ENCODE measurements around the gene CACNA1C.
"Not testable (repeated sequence)": the region's sequence is repeated elsewhere in the genome, so short reads cannot be mapped to it uniquely, and the experiment has no call there.

CACNA1C gene

DNA sequence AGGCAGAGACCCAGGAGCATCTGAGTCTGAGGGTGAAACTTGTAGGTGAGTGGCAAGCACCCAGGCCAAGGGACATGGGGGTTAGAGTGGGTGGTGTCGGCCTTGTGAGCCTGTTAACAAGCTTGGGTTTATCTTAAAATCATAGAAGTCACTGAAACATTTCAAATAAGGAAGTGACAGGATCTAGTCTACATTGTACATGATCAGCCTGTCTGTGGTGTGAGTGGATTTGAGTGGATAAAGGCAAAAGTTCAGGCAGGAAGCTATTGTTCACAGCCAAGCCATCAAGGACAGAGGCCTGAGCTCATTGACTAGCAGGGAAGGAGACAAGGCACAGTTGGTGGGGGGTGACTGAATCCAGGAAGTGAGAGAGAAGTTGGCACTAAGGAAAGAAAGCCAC, 682.6 kb downstream of the CACNA1C start:
- DNase-seq, result no peak

DNA sequence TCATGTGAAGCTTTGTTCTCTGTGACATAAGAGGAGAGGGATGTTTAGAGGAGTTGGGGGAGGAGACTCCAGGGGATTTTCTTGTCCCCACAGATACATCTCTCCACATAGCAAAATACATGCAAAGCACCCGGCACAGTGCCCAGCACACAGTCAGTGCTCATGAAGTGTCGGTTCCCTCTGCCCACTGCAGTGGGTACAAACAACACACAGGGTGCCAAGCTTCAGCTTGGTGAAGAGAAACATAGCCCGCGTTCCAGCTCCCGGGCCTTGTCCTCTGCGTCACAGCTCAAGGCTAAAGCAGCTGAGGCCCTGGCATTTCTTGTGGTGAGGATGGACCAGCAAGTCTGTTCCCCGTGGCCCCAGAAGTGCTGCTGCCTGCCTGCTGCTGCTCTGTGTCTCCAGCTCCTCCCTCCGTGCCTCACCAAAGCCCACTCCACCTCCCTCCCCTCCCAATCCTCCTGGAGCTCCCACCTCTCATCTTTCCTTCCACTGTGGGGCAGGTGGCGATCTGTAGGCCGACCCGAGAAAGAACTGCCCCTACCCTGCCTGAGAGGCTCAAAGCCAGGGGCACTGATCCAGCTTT, 685.0 kb downstream of the CACNA1C start:
- DNase-seq, result no peak

DNA sequence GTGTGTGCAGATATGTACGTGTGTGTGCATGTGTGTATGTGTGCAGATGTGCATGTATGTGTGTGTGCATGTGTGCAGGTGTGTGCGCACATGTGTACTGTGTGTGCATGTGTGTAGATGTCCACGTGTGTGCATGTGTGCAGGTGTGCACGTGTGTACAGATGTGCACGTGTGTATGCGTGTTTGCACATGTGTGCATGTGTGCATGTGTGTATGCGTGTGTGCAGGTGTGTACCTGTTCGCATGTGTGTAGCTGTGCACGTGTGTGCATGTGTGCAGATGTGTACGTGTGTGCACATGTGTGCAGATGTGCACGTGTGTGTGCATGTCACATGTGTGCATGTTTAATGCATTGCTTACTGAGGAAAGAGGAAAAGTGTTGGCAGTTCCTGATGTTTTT, 686.3 kb downstream of the CACNA1C start:
- no peak for DNase-seq

DNA sequence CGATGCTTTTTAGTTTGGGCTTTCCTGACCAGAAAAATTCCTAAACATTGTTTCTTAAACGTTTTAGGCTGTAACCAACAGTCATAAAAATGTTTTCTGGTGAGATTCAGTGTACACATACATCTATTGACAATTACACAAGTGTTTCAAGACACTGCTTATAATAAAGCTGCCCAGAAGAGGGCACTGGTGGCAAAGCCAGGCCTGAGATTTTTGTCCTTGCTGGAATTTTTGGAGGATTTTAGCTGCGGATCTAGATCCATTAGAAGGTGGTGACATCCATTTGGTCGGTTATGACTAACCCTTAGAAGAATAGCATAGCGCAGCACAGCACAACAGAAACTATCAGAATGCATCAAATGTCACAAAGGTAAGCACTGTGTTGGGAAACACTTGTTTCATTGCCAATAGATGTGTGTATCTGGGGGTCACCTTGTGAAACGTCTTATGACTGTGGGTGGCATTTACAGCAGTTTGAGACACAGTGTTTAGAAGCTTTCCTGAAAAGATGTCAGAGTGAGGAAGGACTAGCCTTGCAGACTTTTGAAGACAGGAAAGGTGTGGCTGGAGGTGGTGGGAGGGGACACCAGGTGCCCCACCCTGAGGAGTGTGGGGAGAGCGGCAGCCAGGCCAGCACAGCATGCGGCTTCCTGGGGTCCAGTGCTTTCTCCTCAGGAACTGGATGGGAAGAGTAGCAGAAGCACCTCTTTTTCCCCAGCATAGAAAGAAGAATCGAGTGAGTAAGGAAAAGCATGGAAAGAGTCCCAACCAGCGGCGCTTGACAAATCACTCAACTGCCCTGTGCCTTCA, 687.2 kb downstream of the CACNA1C start:
- DNase-seq, result peak; percentile 8

DNA sequence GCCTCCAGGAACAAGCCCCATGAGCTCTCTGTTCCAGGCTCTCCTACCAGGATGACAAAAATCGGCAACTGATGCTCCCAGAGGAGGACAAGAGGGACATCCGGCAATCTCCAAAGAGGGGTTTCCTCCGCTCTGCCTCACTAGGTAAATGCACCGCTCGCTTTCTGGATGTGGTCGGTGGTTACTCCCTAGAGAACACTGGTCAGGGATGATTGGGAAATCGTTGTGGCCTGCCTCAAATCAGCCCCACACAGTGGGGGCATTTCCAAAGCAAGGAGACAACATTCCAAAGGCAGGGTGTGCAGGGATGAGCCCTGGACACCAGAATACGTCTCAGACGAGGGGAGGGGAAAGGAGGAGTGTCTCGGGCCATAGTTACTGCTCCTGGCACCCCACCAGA, 689.2 kb downstream of the CACNA1C start:
- not testable (repeated sequence) for DNase-seq

DNA sequence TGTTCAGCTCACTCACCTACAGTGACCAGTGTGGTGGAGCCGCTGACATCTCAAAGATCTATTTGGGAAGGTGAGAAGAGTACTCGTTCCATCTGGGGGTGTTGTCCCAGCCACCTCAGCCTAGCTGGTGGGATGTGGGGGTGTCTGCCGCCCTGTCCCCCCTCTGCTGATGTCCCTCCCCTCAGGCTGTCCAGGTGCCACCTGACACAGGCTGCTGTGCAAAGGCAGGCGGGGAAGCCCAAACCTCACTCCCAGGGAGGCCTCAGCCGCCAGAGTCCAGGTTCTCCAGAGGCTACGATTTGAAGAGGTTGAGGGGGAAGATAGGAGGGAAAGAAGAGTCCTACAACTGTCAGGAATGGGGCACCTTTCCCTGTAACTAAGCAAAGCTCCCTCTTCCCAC, 690.7 kb downstream of the CACNA1C start:
- DNase-seq, result no peak

DNA sequence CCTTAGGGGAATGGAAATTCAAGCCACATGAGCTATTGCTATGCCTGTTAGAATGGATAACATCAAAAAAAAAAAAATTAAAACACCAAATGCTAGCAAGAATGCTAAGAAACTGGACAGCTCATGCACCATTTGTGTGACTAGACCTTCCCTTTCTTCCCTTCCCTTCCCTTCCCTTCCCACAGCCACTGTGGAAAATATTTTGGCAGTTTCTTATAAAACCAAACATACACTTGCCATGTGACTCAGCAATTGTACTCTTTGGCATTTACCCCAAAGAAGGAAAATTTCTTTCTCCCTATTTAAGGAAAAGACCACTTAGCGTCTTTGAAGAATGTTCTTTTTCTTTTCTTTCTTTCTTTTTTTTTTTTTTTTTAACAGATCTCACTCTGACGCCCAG, 692.9 kb downstream of the CACNA1C start:
- no peak for DNase-seq

Data from RPMI8226 (cell line).